Endometrial microvascular endothelial cells (primary cell): Measurements from ENCODE around the gene RNF25. TPM values are rescaled to one million over a fixed set of nuclear protein-coding genes. Genes with fewer than 3 reads are reported as not detected.

Experiments
- in situ Hi-C: cut with HindIII; loops from 2 replicates; pipeline ENCODE4 v1.10.0; 2017; ENCODE audit warnings: low sequenced_read_pairs, low pct_unique_long_range_greater_than_20kb; ENCODE audit errors: inconsistent ontology term
- total RNA-seq: library from RNA; depleted of rRNA; stranded (reverse); fragments of >200 nt; gene quantifications from one replicate; pipeline ENCODE4 v1.2.3, GENCODE V29; 2015; ENCODE audit errors: inconsistent ontology term

RNF25 gene
- total RNA-seq, 1 donor from 2014 or later = 30.7 TPM

DNA sequence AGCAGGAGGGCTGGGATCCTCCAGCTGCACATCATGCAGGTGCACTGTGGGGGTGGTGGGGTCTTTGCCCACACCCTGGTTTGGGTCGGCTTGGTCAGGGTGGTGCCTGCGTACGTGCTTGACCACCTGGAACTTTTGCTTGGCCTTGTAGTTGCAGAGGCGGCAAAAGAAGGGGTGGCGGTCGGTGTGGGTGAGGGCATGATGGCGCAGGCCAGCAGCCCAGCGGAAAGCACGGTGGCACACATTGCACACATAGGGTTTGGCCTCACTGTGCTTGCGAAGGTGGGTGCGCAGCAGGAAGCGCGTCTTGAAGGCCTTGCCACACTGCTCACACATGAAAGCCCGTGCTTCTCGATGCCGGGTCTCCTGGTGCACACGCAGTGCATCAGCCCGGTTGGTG, 33.4 kb downstream of the RNF25 start:
- in situ Hi-C loops = no loop called here

GRCh38 chr2:218635719-218636118, 36.1 kb downstream of the RNF25 start:
- in situ Hi-C loops = no loop called here

GRCh38 chr2:218631837-218632236, 40.0 kb downstream of the RNF25 start:
- in situ Hi-C loops = no loop called here

DNA sequence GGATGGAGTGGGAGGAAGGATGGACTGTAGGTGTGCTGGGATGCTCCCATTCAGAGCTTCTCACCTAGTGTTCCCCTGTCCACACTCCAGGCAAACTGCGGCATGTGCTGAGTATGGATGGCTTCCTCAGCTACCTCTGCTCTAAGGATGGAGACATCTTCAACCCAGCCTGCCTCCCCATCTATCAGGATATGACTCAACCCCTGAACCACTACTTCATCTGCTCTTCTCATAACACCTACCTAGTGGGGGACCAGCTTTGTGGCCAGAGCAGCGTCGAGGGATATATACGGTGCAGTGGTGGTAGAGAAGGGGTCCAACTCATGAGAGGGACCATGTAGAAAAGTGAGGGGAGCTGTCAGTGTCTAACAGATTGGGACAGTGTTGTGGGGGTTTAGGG, 43.9 kb downstream of the RNF25 start:
- in situ Hi-C loops = no loop called here

GRCh38 chr2:218626369-218626768, 45.4 kb downstream of the RNF25 start:
- in situ Hi-C loops = no loop called here

- in situ Hi-C loops = no loop called here
These were observed 48.5 kb downstream of the RNF25 start for GRCh38 chr2:218623366-218623705.

GRCh38 chr2:218622606-218623365, 49.0 kb downstream of the RNF25 start:
- in situ Hi-C loops = no loop called here

GRCh38 chr2:218621007-218621406, 50.8 kb downstream of the RNF25 start:
- in situ Hi-C loops = no loop called here

DNA sequence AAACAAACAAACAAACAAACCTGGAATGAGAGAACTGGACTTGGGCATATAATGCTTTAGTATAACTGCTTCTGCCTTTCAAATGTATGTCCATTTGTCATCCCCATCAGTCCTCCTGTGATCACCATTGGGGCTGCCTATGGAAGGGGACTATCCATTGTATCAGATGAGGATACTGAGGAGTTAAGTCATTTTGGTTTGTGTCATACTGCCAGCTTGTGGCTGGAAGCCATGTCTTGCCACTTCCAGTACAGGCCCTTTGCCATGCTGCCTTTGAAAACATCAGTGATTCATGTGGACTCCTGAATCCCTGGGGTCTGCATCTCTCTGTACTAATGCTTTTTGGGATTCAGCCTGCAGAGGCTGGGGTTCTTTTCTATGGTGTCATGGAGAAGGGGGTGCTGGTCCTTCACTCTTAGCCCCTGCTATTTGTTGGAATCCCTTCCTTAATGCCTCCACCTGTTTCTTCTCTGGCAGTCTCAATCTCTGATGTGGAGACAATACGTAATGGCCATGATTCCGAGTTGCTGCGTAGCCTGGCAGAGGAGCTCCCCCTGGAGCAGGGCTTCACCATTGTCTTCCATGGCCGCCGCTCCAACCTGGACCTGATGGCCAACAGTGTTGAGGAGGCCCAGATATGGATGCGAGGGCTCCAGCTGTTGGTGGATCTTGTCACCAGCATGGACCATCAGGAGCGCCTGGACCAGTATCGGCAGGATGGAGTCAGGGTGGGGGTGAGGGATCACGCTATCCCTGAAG, 53.5 kb downstream of the RNF25 start:
- in situ Hi-C loops = no loop called here

DNA sequence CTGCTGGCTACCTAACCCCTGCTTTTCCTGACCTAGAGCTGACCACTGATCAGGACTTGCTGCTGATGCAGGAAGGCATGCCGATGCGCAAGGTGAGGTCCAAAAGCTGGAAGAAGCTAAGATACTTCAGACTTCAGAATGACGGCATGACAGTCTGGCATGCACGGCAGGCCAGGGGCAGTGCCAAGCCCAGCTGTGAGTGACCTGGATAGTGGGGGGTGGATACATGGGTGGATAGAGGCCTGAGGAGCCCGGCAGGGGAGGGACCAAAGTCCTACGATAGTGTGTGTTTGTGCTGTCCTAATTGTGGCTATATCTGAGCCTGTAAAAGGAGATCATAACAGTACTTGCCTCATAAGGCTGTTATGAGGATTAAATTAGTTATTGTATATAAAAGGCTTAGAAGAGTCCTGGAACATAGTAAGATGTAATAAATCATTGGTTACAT, 55.9 kb downstream of the RNF25 start:
- in situ Hi-C loops = no loop called here

Other genes starting within 250 kb of the RNF25 start
- 11.2 TPM for gene USP37, start 103.7 kb downstream of the RNF25 start, total RNA-seq
- 49.9 TPM for gene CNOT9, start 103.2 kb downstream of the RNF25 start, total RNA-seq
- 2.0 TPM for gene PLCD4, start 64.1 kb downstream of the RNF25 start, total RNA-seq
- 17.2 TPM for gene ZNF142, start 12.4 kb downstream of the RNF25 start, total RNA-seq
- gene BCS1L, start 12.3 kb downstream of the RNF25 start, total RNA-seq = 51.5 TPM
- 34.1 TPM for gene STK36, start 84 bp upstream of the RNF25 start, total RNA-seq
- 24.1 TPM for gene TTLL4, start 38.8 kb upstream of the RNF25 start, total RNA-seq
- gene CYP27A1, start 110.1 kb upstream of the RNF25 start, total RNA-seq = 5.9 TPM
- gene PRKAG3, start 159.8 kb upstream of the RNF25 start, total RNA-seq = not detected
- gene WNT6, start 187.8 kb upstream of the RNF25 start, total RNA-seq = not detected
- gene WNT10A, start 208.8 kb upstream of the RNF25 start, total RNA-seq = not detected